ENCODE results near the gene DNAJC12.
"Not testable (repeated sequence)": the region's sequence is repeated elsewhere in the genome, so short reads cannot be mapped to it uniquely, and the experiment has no call there.

The DNAJC12 gene
- total RNA-seq: 0 to 4.1 (median 0.54) reads per million in 9 experiments

GRCh38 chr10:67837541-67838314, at the start of gene DNAJC12:
TSS of gene DNAJC12 (minus strand) at chr10:67838188. CDS start at chr10:67838011, 177 bp downstream.
- Mint-ChIP-seq H3K27ac (no peak within 1 kb of the TSS), H3K9me3 (no peaks in the 10 kb centered on the region)
- no peak for DNase-seq

GRCh38 chr10:67884842-67885670, 47.1 kb upstream of the DNAJC12 start:
- ATAC-seq (replicated peaks) (peak; percentile 66), DNase-seq (peak; percentile 65 to 69 (median 69))
- peaks cover 15 to 32% of the 10 kb centered on the region in 2 donors for H3K4me1 Mint-ChIP-seq (ENCODE audit: low read depth in 2 of 2)
- H3K4me3 Mint-ChIP-seq: peak overlapping the region; percentile 89 to 97
- peak overlapping the region; percentile 97 for H3K27ac Mint-ChIP-seq
- no peaks in the 10 kb centered on the region for H3K27me3 Mint-ChIP-seq
- no peaks in the 10 kb centered on the region for H3K9me3 Mint-ChIP-seq
- H3K36me3 Mint-ChIP-seq (ENCODE audit: insufficient read depth): peaks cover 62% of the 10 kb centered on the region

More at GRCh38 chr10:67837541-67838314, at the start of gene DNAJC12:
- ATAC-seq (replicated peaks): peak; percentile 59
- H3K4me1 Mint-ChIP-seq (ENCODE audit: low read depth in 2 of 2): no peaks in the 10 kb centered on the region
- H3K4me3 Mint-ChIP-seq: no peak within 1 kb of the TSS
- H3K27me3 Mint-ChIP-seq: no peaks in the 10 kb centered on the region
- peaks cover 5% of the 10 kb centered on the region for H3K36me3 Mint-ChIP-seq (ENCODE audit: insufficient read depth)

- ATAC-seq (replicated peaks): peak; percentile 74
- H3K4me1 Mint-ChIP-seq (ENCODE audit: low read depth in 2 of 2): peaks cover 15 to 28% of the 10 kb centered on the region in 2 donors
- H3K27me3 Mint-ChIP-seq: no peaks in the 10 kb centered on the region
- no peaks in the 10 kb centered on the region for H3K9me3 Mint-ChIP-seq
- peak; percentile 89 to 93 (median 91) for DNase-seq
- H3K36me3 Mint-ChIP-seq (ENCODE audit: insufficient read depth): peaks cover 55% of the 10 kb centered on the region
- peak within 1 kb of the TSS; percentile 97 for H3K27ac Mint-ChIP-seq
- peak within 1 kb of the TSS; percentile 89 to 97 for H3K4me3 Mint-ChIP-seq
Measured at GRCh38 chr10:67884313-67884841, 46.4 kb upstream of the DNAJC12 start, which contains the start of gene SIRT1. TSS of gene SIRT1 (plus strand) at chr10:67884656. CDS start at chr10:67884722, 66 bp downstream.

GRCh38 chr10:67883710-67884312, 45.8 kb upstream of the DNAJC12 start:
- H3K4me3 Mint-ChIP-seq: peak overlapping the region; percentile 89 to 97
- no peaks in the 10 kb centered on the region for H3K9me3 Mint-ChIP-seq
- H3K27ac Mint-ChIP-seq: peak overlapping the region; percentile 97
- no peaks in the 10 kb centered on the region for H3K27me3 Mint-ChIP-seq
- peaks cover 50% of the 10 kb centered on the region for H3K36me3 Mint-ChIP-seq (ENCODE audit: insufficient read depth)
- peak in 1 of 3 experiments; percentile 5 for DNase-seq
- ATAC-seq (replicated peaks): no peak
- peaks cover 15 to 26% of the 10 kb centered on the region in 2 donors for H3K4me1 Mint-ChIP-seq (ENCODE audit: low read depth in 2 of 2)

- Mint-ChIP-seq H3K36me3 (ENCODE audit: insufficient read depth) (peaks cover 2% of the 10 kb centered on the region), H3K4me3 (no peak overlapping the region), H3K9me3 (no peaks in the 10 kb centered on the region), H3K27me3 (no peaks in the 10 kb centered on the region), H3K4me1 (ENCODE audit: low read depth in 2 of 2) (no peaks in the 10 kb centered on the region), H3K27ac (no peak overlapping the region)
- DNase-seq: no peak
- no peak for ATAC-seq (replicated peaks)
Measured at GRCh38 chr10:67878133-67878532, 40.1 kb upstream of the DNAJC12 start.

GRCh38 chr10:67877421-67877820, 39.4 kb upstream of the DNAJC12 start:
- not testable (repeated sequence) for H3K27me3 Mint-ChIP-seq; ATAC-seq (replicated peaks)

GRCh38 chr10:67875340-67876238, 37.6 kb upstream of the DNAJC12 start:
- H3K4me1 Mint-ChIP-seq (ENCODE audit: low read depth in 2 of 2): no peaks in the 10 kb centered on the region
- no peak overlapping the region for H3K27ac Mint-ChIP-seq
- H3K27me3 Mint-ChIP-seq: no peaks in the 10 kb centered on the region
- DNase-seq (no peak), ATAC-seq (replicated peaks) (no peak)
- no peak overlapping the region for H3K4me3 Mint-ChIP-seq
- peaks cover 2% of the 10 kb centered on the region for H3K36me3 Mint-ChIP-seq (ENCODE audit: insufficient read depth)
- H3K9me3 Mint-ChIP-seq: no peaks in the 10 kb centered on the region

More at GRCh38 chr10:67877421-67877820, 39.4 kb upstream of the DNAJC12 start:
- H3K9me3 Mint-ChIP-seq; H3K4me3 Mint-ChIP-seq; H3K27ac Mint-ChIP-seq; H3K4me1 Mint-ChIP-seq (ENCODE audit: low read depth in 2 of 2); H3K36me3 Mint-ChIP-seq (ENCODE audit: insufficient read depth); DNase-seq: not testable (repeated sequence)

- DNase-seq: no peak
- H3K4me3 Mint-ChIP-seq: no peak overlapping the region
Measured at GRCh38 chr10:67869996-67870395, 32.0 kb upstream of the DNAJC12 start.

GRCh38 chr10:67868132-67868531, 30.1 kb upstream of the DNAJC12 start:
- H3K9me3 Mint-ChIP-seq: no peaks in the 10 kb centered on the region
- no peak overlapping the region for H3K4me3 Mint-ChIP-seq
- H3K27me3 Mint-ChIP-seq: no peaks in the 10 kb centered on the region
- ATAC-seq (replicated peaks): no peak
- H3K27ac Mint-ChIP-seq: no peak overlapping the region
- peaks cover 0 to 2% of the 10 kb centered on the region in 2 donors for H3K4me1 Mint-ChIP-seq (ENCODE audit: low read depth in 2 of 2)
- DNase-seq: no peak
- H3K36me3 Mint-ChIP-seq (ENCODE audit: insufficient read depth): no peaks in the 10 kb centered on the region

More at GRCh38 chr10:67869996-67870395, 32.0 kb upstream of the DNAJC12 start:
- Mint-ChIP-seq H3K9me3 (no peaks in the 10 kb centered on the region), H3K4me1 (ENCODE audit: low read depth in 2 of 2) (no peaks in the 10 kb centered on the region), H3K27ac (no peak overlapping the region), H3K27me3 (no peaks in the 10 kb centered on the region), H3K36me3 (ENCODE audit: insufficient read depth) (no peaks in the 10 kb centered on the region)
- ATAC-seq (replicated peaks): no peak

GRCh38 chr10:67864607-67865371, 26.8 kb upstream of the DNAJC12 start:
- no peak overlapping the region for H3K4me3 Mint-ChIP-seq
- ATAC-seq (replicated peaks) (no peak), DNase-seq (no peak)
- no peaks in the 10 kb centered on the region for H3K9me3 Mint-ChIP-seq
- H3K27ac Mint-ChIP-seq: no peak overlapping the region
- no peaks in the 10 kb centered on the region for H3K27me3 Mint-ChIP-seq
- no peaks in the 10 kb centered on the region for H3K36me3 Mint-ChIP-seq (ENCODE audit: insufficient read depth)
- H3K4me1 Mint-ChIP-seq (ENCODE audit: low read depth in 2 of 2): peaks cover 0 to 2% of the 10 kb centered on the region in 2 donors

- Mint-ChIP-seq H3K4me1 (ENCODE audit: low read depth in 2 of 2) (peaks cover 0 to 2% of the 10 kb centered on the region in 2 donors), H3K36me3 (ENCODE audit: insufficient read depth) (no peaks in the 10 kb centered on the region), H3K4me3 (no peak overlapping the region), H3K27me3 (no peaks in the 10 kb centered on the region), H3K27ac (no peak overlapping the region), H3K9me3 (no peaks in the 10 kb centered on the region)
- DNase-seq (no peak), ATAC-seq (replicated peaks) (no peak)
Measured at GRCh38 chr10:67863094-67863493, 25.1 kb upstream of the DNAJC12 start.
